K562 (cell line): Measurements from ENCODE around the gene HIRIP3. TPM values are rescaled to one million over a fixed set of nuclear protein-coding genes. Genes with fewer than 3 reads are reported as not detected.
A peak's percentile ranks its signal among the peaks of the same experiment; 100 is the strongest.

Experiments
- ATAC-seq: fragments of 200-7000 bp; cut with Tn5 transposase; 3 replicates; pipeline ENCODE4 v1.9.1; 2020; ENCODE audit warnings: moderate library complexity
- BruUV-seq: library from RNA; stranded (reverse); fragments of 400-500 nt; replicated peaks from 2 replicates; lab custom pipeline; 2021; lab: Mats Ljungman, UMichigan
- CTCF ChIA-PET: fragments of 300-600 bp; formaldehyde crosslinking; extraction: SDS; loops from one replicate; lab custom pipeline; 2021; ENCODE audit warnings: low intra/inter-chr PET ratio; lab: Yijun Ruan, JAX
- POLR2A ChIA-PET: fragments of 300-600, 350-650 bp; sonication (Branson Sonifier 250); formaldehyde crosslinking; extraction: SDS; loops from one replicate; lab custom pipeline; 2021; ENCODE audit warnings: antibody characterized with exemption, inconsistent platforms; lab: Yijun Ruan, JAX
- DNase-seq, 4 experiments: peaks; one replicate each; pipeline versions ENCODE4 v3.0.0 to v3.0.0-alpha.2; 2011 to 2018; ENCODE audit warnings: low spot score in 3 of 4, mixed read lengths in 3 of 4; ENCODE audit errors: extremely low read depth in 1 of 4
- FAIRE-seq: peaks from 2 replicates; lab custom pipeline; 2011; peaks lifted over from hg19 to GRCh38; lab: Jason Lieb, UNC
- H2AFZ ChIP-seq: 2 replicates; pipeline ENCODE4 v1.6.0; 2011; ENCODE audit warnings: low read depth, low read length, control low read depth, inconsistent platforms
- H3K27ac ChIP-seq: fragments of 200-600 bp; 3 replicates; pipeline ENCODE4 v1.8.0; 2011; ENCODE audit warnings: low read depth, mild to moderate bottlenecking, control low read depth, inconsistent platforms, low read length, moderate library complexity, mixed read lengths; ENCODE audit errors: extremely low read depth
- H3K27me3 ChIP-seq, 2 experiments: fragments of 300-600 bp in 1 of 2; 2 replicates in 1 of 2; 3 replicates in 1 of 2; pipeline versions ENCODE4 v1.6.0 to v1.8.0; 2011; ENCODE audit warnings: inconsistent platforms in 2 of 2, low read length in 2 of 2, mild to moderate bottlenecking in 1 of 2, mixed read lengths in 1 of 2, moderate library complexity in 1 of 2; ENCODE audit not compliant: control insufficient read depth in 2 of 2, insufficient read depth in 2 of 2
- H3K36me3 ChIP-seq: fragments of 300-600 bp; 3 replicates; pipeline ENCODE4 v1.8.0; 2011; ENCODE audit warnings: mild to moderate bottlenecking, low read length, inconsistent platforms; ENCODE audit not compliant: control insufficient read depth, insufficient read depth
- H3K4me1 ChIP-seq, 2 experiments: fragments of 200-600 bp in 1 of 2; replicated peaks in 1 of 2; 2 replicates in 1 of 2; 3 replicates in 1 of 2; pipeline versions ENCODE4 v1.5.1 to v1.8.0; 2011; ENCODE audit warnings: inconsistent platforms in 2 of 2, low read length in 2 of 2, mild to moderate bottlenecking in 1 of 2, mixed read lengths in 1 of 2, moderate library complexity in 1 of 2; ENCODE audit not compliant: control insufficient read depth in 2 of 2, insufficient read depth in 2 of 2
- H3K4me2 ChIP-seq: 2 replicates; pipeline ENCODE4 v1.6.1; 2011; ENCODE audit warnings: low read length, control low read depth, inconsistent platforms, mixed read lengths; ENCODE audit not compliant: insufficient read depth
- H3K4me3 ChIP-seq: fragments of 200-600 bp; sonication (generic), shearing (Covaris generic); 2 replicates; pipeline ENCODE4 v1.5.1; 2016; ENCODE audit warnings: control low read depth, inconsistent platforms
- H3K79me2 ChIP-seq: fragments of 200-600 bp; 3 replicates; pipeline ENCODE4 v1.8.0; 2011; ENCODE audit warnings: low read length, inconsistent platforms; ENCODE audit not compliant: control insufficient read depth, insufficient read depth
- H3K9ac ChIP-seq, 2 experiments: 2 replicates each; pipeline versions ENCODE4 v1.6.0 to v1.6.1; 2011; ENCODE audit warnings: low read depth in 2 of 2, low read length in 2 of 2, control low read depth in 1 of 2, inconsistent platforms in 1 of 2, mild to moderate bottlenecking in 1 of 2, mixed read lengths in 1 of 2; ENCODE audit not compliant: insufficient read depth in 1 of 2
- H3K9me1 ChIP-seq: one replicate; pipeline ENCODE4 v1.6.0; 2011; ENCODE audit warnings: inconsistent platforms, mild to moderate bottlenecking, low read length, moderate library complexity; ENCODE audit not compliant: control insufficient read depth, insufficient read depth
- H3K9me3 ChIP-seq: replicated peaks from 2 replicates; pipeline ENCODE4 v1.5.1; 2011; ENCODE audit warnings: low read depth, low read length, inconsistent platforms; ENCODE audit not compliant: control insufficient read depth, insufficient read depth
- H4K20me1 ChIP-seq: replicated peaks from 2 replicates; pipeline ENCODE4 v1.6.1; 2011; ENCODE audit warnings: low read length, inconsistent platforms, mixed read lengths; ENCODE audit not compliant: control insufficient read depth, insufficient read depth
- CBX2 ChIP-seq: fragments of 200-600 bp; sonication (generic); IDR thresholded peaks from one replicate; pipeline ENCODE4 v1.6.1; 2012; ENCODE audit warnings: mild to moderate bottlenecking, low read length, inconsistent platforms; ENCODE audit not compliant: insufficient read depth, poor library complexity, severe bottlenecking
- KDM5B ChIP-seq: fragments of 200-600 bp; sonication (generic); IDR thresholded peaks from 2 replicates; pipeline ENCODE4 v1.6.1; 2012; ENCODE audit warnings: low read depth, mild to moderate bottlenecking, moderate library complexity, low read length, control low read depth, inconsistent platforms; ENCODE audit not compliant: insufficient replicate concordance
- PRDM10 ChIP-seq: fragments of 450-650 bp; IDR thresholded peaks from 2 replicates; pipeline ENCODE4 v1.6.1; 2018; ENCODE audit not compliant: partially characterized antibody
- WGBS: fragments of 100-300 bp; shearing (Covaris generic); methylation state at CpG from one replicate; pipeline ENCODE4 v1.1.6; 2016; ENCODE audit warnings: low coverage, mixed read lengths; ENCODE audit not compliant: insufficient coverage; ENCODE audit errors: missing lambda C conversion rate; 5-methylcytosine and 5-hydroxymethylcytosine counted together
- in situ Hi-C: fragments of 300-500 bp; cut with MboI; formaldehyde crosslinking; loops from 4 replicates; pipeline ENCODE4 v1.15.0; 2018; ENCODE audit warnings: inconsistent platforms, mixed read lengths
- intact Hi-C: fragments of 100-400 bp; cut with micrococcal nuclease; formaldehyde crosslinking; loops from 2 replicates; pipeline ENCODE4 v1.14.2; 2022
- polyA plus RNA-seq, 8 experiments: library from polyadenylated mRNA; depleted of rRNA in 4 of 8; stranded (reverse) in 5 of 8; unstranded in 3 of 8; fragments of >200 nt; fragmentation: Nextera tagmentation in 2 of 8; fragmentation: Illumina TruSeq in 1 of 8; extraction: Ambion mirVana in 2 of 8; extraction: Trizol in 1 of 8; gene quantifications; 2 replicates each; pipeline versions ENCODE4 v1.2.1 to v1.2.3, GENCODE V29; 2011 to 2014; ENCODE audit warnings: inconsistent platforms in 1 of 8, missing spikeins in 1 of 8
- total RNA-seq, 7 experiments: library from RNA; depleted of rRNA in 6 of 7; stranded (reverse); fragments of >200 nt in 6 of 7; fragmentation: Illumina TruSeq in 2 of 7; extraction: Trizol in 2 of 7; gene quantifications; 2 replicates each; pipeline versions ENCODE4 v1.2.1 to v1.2.3, GENCODE V29; 2011 to 2021; ENCODE audit warnings: low replicate concordance in 1 of 7

HIRIP3 gene
- total and polyA plus RNA-seq, 9 of the 15 experiments (the other 6 are each of a cell fraction or from before 2014, with no cell fraction given), result 3.3 to 38.2 (median 18.2) TPM

- Histone ChIP-seq H3K4me1 (peaks cover 0 to 42% of the 10 kb centered on the region in 2 experiments; a peak in 2 of 5 replicates), H3K9me1 (no peaks in the 10 kb centered on the region), H3K4me2 (no peak overlapping the region), H3K27ac (no peak overlapping the region), H3K79me2 (no peaks in the 10 kb centered on the region; the same call in 2 of the 3 replicates), H3K9me3 (no peaks in the 10 kb centered on the region)
- 51% methylated on average over 26 of the region's 31 CpGs for WGBS
- intact Hi-C loops, result no loop called here
- DNase-seq, result no peak
- no peak for FAIRE-seq
- TF ChIP-seq CBX2 (no peak), PRDM10 (peak; percentile 58), KDM5B (no peak)
- TF ChIP-seq, all 486 proteins: peak for 1
- no peak overlapping the region for H3K4me3 ChIP-seq
- no peaks in the 10 kb centered on the region for H3K36me3 ChIP-seq
- in situ Hi-C loops, result no loop called here
- no TSS peak for BruUV-seq
- H3K9ac ChIP-seq, result peak overlapping the region in 1 of 2 experiments; percentile 58; a peak in 2 of 4 replicates
- POLR2A ChIA-PET, result no interaction called here
- no peak for ATAC-seq
- no peak overlapping the region for H2AFZ ChIP-seq
- H4K20me1 ChIP-seq, result no peaks in the 10 kb centered on the region; the same call in none of the 2 replicates
- CTCF ChIA-PET, result no interaction called here
- peaks cover 0 to 9% of the 10 kb centered on the region in 2 experiments; a peak in 3 of 5 replicates for H3K27me3 ChIP-seq
Observed at GRCh38 chr16:30011714-30012504, 16.5 kb upstream of the HIRIP3 start.
